IMR-90 (cell line): Measurements from ENCODE around the gene ZNF526. TPM values are rescaled to one million over a fixed set of nuclear protein-coding genes. Genes with fewer than 3 reads are reported as not detected.

Source experiments
- ATAC-seq: fragments of 200-7000 bp; cut with Tn5 transposase; 2 replicates; pipeline ENCODE4 v1.9.1; 2020; ENCODE audit warnings: low read depth, mild to moderate bottlenecking, moderate library complexity
- Bru-seq: library from RNA; stranded (reverse); fragments of 400-500 nt; gene quantifications from one replicate; lab custom pipeline; 2021; lab: Mats Ljungman, UMichigan
- BruChase-seq, 2 experiments: library from RNA; stranded (reverse); fragments of 400-500 nt; gene quantifications; one replicate each; lab custom pipeline; 2021; lab: Mats Ljungman, UMichigan
- BruUV-seq: library from RNA; stranded (reverse); fragments of 400-500 nt; replicated peaks from 2 replicates; lab custom pipeline; 2021; lab: Mats Ljungman, UMichigan
- CTCF ChIA-PET: fragments of 300-600 bp; formaldehyde crosslinking; extraction: SDS; loops from one replicate; lab custom pipeline; 2021; ENCODE audit warnings: antibody characterized with exemption; lab: Yijun Ruan, JAX
- POLR2A ChIA-PET: fragments of 300-600 bp; sonication (Branson Sonifier 250); formaldehyde crosslinking; loops from one replicate; lab custom pipeline; 2022; ENCODE audit warnings: antibody characterized with exemption; ENCODE audit not compliant: unreplicated experiment; lab: Charles Lee
- DNase-seq: peaks from one replicate; pipeline ENCODE4 v3.0.0; 2013
- H2AFZ ChIP-seq: replicated peaks from 2 replicates; pipeline ENCODE3; 2013; ENCODE audit warnings: low read length, mild to moderate bottlenecking; ENCODE audit not compliant: poor library complexity
- H2AK5ac ChIP-seq: 2 replicates; pipeline ENCODE4 v1.6.1; 2013; ENCODE audit warnings: low read depth, low read length, inconsistent platforms
- H2AK9ac ChIP-seq: replicated peaks from 2 replicates; pipeline ENCODE3; 2013; ENCODE audit warnings: mild to moderate bottlenecking, low read depth, low read length, moderate library complexity; ENCODE audit not compliant: poor library complexity
- H2BK120ac ChIP-seq: 2 replicates; pipeline ENCODE4 v1.6.1; 2013; ENCODE audit warnings: low read depth, low read length, inconsistent platforms
- H2BK15ac ChIP-seq: 3 replicates; pipeline ENCODE4 v1.6.1; 2013; ENCODE audit warnings: low read depth, low read length, inconsistent platforms
- H2BK20ac ChIP-seq: 2 replicates; pipeline ENCODE4 v1.6.1; 2013; ENCODE audit warnings: low read depth, mild to moderate bottlenecking, inconsistent platforms, low read length, moderate library complexity
- H2BK5ac ChIP-seq: 2 replicates; pipeline ENCODE4 v1.6.1; 2013; ENCODE audit warnings: mild to moderate bottlenecking, low read depth, low read length, inconsistent platforms; ENCODE audit not compliant: poor library complexity, severe bottlenecking
- H3K14ac ChIP-seq: replicated peaks from 2 replicates; pipeline ENCODE4 v1.6.1; 2013; ENCODE audit warnings: low read depth, low read length, inconsistent platforms
- H3K18ac ChIP-seq: 2 replicates; pipeline ENCODE4 v1.6.1; 2013; ENCODE audit warnings: low read depth, low read length, control low read depth
- H3K23ac ChIP-seq: 2 replicates; pipeline ENCODE4 v1.6.1; 2013; ENCODE audit warnings: low read depth, low read length, inconsistent platforms
- H3K27ac ChIP-seq: 2 replicates; pipeline ENCODE4 v1.5.1; 2013; ENCODE audit warnings: mild to moderate bottlenecking, control low read depth, low read length; ENCODE audit not compliant: insufficient read depth
- H3K27me3 ChIP-seq: 2 replicates; pipeline ENCODE4 v1.6.1; 2013; ENCODE audit warnings: low read length; ENCODE audit not compliant: control insufficient read depth, insufficient read depth
- H3K36me3 ChIP-seq: 2 replicates; pipeline ENCODE4 v1.6.1; 2013; ENCODE audit warnings: low read length, mixed read lengths; ENCODE audit not compliant: control insufficient read depth, insufficient read depth
- H3K4ac ChIP-seq: 2 replicates; pipeline ENCODE4 v1.6.1; 2013; ENCODE audit warnings: low read depth, low read length, inconsistent platforms
- H3K4me1 ChIP-seq: 2 replicates; pipeline ENCODE4 v1.6.1; 2013; ENCODE audit warnings: low read length, mixed read lengths; ENCODE audit not compliant: control insufficient read depth, insufficient read depth
- H3K4me2 ChIP-seq: 2 replicates; pipeline ENCODE4 v1.6.1; 2013; ENCODE audit warnings: low read depth, mild to moderate bottlenecking, control low read depth, low read length, moderate library complexity
- H3K4me3 ChIP-seq: 2 replicates; pipeline ENCODE4 v1.5.1; 2013; ENCODE audit warnings: low read depth, mild to moderate bottlenecking, control low read depth, low read length, moderate library complexity; ENCODE audit not compliant: insufficient read depth
- H3K56ac ChIP-seq: 2 replicates; pipeline ENCODE4 v1.6.1; 2013; ENCODE audit warnings: low read length, inconsistent platforms; ENCODE audit not compliant: insufficient read depth; ENCODE audit errors: extremely low read depth
- H3K79me1 ChIP-seq, 2 experiments: 2 replicates each; pipeline ENCODE4 v1.6.1; 2013; ENCODE audit warnings: low read length in 2 of 2, inconsistent platforms in 1 of 2, low read depth in 1 of 2
- H3K9ac ChIP-seq: 2 replicates; pipeline ENCODE4 v1.6.1; 2013; ENCODE audit warnings: low read depth, low read length, control low read depth
- H3K9me1 ChIP-seq: 2 replicates; pipeline ENCODE4 v1.6.1; 2013; ENCODE audit warnings: low read length, inconsistent platforms; ENCODE audit not compliant: insufficient read depth
- H3K9me3 ChIP-seq: 2 replicates; pipeline ENCODE4 v1.6.1; 2013; ENCODE audit warnings: low read length; ENCODE audit not compliant: control insufficient read depth, insufficient read depth
- H4K20me1 ChIP-seq: 2 replicates; pipeline ENCODE4 v1.6.1; 2013; ENCODE audit warnings: low read length, inconsistent platforms; ENCODE audit not compliant: insufficient read depth
- H4K5ac ChIP-seq: 2 replicates; pipeline ENCODE4 v1.6.1; 2013; ENCODE audit warnings: mild to moderate bottlenecking, low read depth, low read length, control low read depth
- H4K8ac ChIP-seq, 2 experiments: 2 replicates each; pipeline ENCODE4 v1.6.1; 2013; ENCODE audit warnings: low read depth in 2 of 2, low read length in 2 of 2, control low read depth in 1 of 2, inconsistent platforms in 1 of 2
- H4K91ac ChIP-seq: 2 replicates; pipeline ENCODE4 v1.6.1; 2013; ENCODE audit warnings: low read depth, low read length, inconsistent platforms; ENCODE audit not compliant: insufficient read depth
- BHLHE40 ChIP-seq: fragments of 150-350 bp; IDR thresholded peaks from 2 replicates; pipeline ENCODE4 v1.6.1; 2016; ENCODE audit warnings: mild to moderate bottlenecking, low read depth, low read length
- MAZ ChIP-seq: IDR thresholded peaks from 2 replicates; pipeline ENCODE4 v1.6.1; 2012; ENCODE audit warnings: low read depth, mild to moderate bottlenecking, low read length, improper control_type of control experiment, moderate library complexity, borderline replicate concordance
- MXI1 ChIP-seq: IDR thresholded peaks from 2 replicates; pipeline ENCODE4 v1.6.1; 2012; ENCODE audit warnings: low read depth, mild to moderate bottlenecking, low read length, moderate library complexity, borderline replicate concordance
- NFE2L2 ChIP-seq: fragments of 150-350 bp; IDR thresholded peaks from 2 replicates; pipeline ENCODE4 v1.6.1; 2016; ENCODE audit warnings: low read depth, mild to moderate bottlenecking, low read length
- POLR2A ChIP-seq: IDR thresholded peaks from 2 replicates; pipeline ENCODE4 v1.6.1; 2012; ENCODE audit warnings: mild to moderate bottlenecking, low read depth, low read length
- RAD21 ChIP-seq: IDR thresholded peaks from 2 replicates; pipeline ENCODE4 v1.6.1; 2012; ENCODE audit warnings: low read length, improper control_type of control experiment
- RCOR1 ChIP-seq: IDR thresholded peaks from 2 replicates; pipeline ENCODE4 v1.6.1; 2012; ENCODE audit warnings: mild to moderate bottlenecking, low read length, improper control_type of control experiment; ENCODE audit not compliant: insufficient replicate concordance
- WGBS, 2 experiments: methylation state at CpG; one replicate each; pipeline versions ENCODE4 v1.1.5 to v1.1.7; 2013; ENCODE audit warnings: missing lambda C conversion rate in 2 of 2; ENCODE audit not compliant: insufficient read length in 1 of 2; ENCODE audit errors: extremely low coverage in 2 of 2; 5-methylcytosine and 5-hydroxymethylcytosine counted together
- dilution Hi-C: fragments of 300-500 bp; cut with HindIII; formaldehyde crosslinking; loops from one replicate; pipeline ENCODE4 v1.14.3; 2018; ENCODE audit warnings: low sequenced_read_pairs; ENCODE audit not compliant: unreplicated experiment
- in situ Hi-C: fragments of 300-500 bp; cut with MboI; formaldehyde crosslinking; loops from 3 replicates; pipeline ENCODE4 v1.14.3; 2019; ENCODE audit warnings: low sequenced_read_pairs, inconsistent platforms, mixed read lengths
- intact Hi-C: fragments of 100-400 bp; cut with micrococcal nuclease; formaldehyde crosslinking; loops from 2 replicates; pipeline ENCODE4 v1.10.0; 2022
- long read RNA-seq: library from polyadenylated mRNA; unstranded; transcript quantifications from one replicate; pipeline ENCODE4 v2.0.0, GENCODE V29; 2021; ENCODE audit not compliant: unreplicated experiment
- polyA plus RNA-seq, 3 experiments: library from polyadenylated mRNA; depleted of rRNA; stranded (reverse); fragments of >200 nt; gene quantifications; 2 replicates each; pipeline ENCODE4 v1.2.3, GENCODE V29; 2012; ENCODE audit warnings: low replicate concordance in 1 of 3
- total RNA-seq: library from RNA; depleted of rRNA; stranded (reverse); fragments of >200 nt; gene quantifications from 2 replicates; pipeline ENCODE4 v1.2.3, GENCODE V29; 2012; rRNA removed
- TF ChIP-seq, protein P1 (sequence below): fragments of 150-350 bp; IDR thresholded peaks from 2 replicates; pipeline ENCODE4 v1.6.1; 2017; ENCODE audit warnings: mild to moderate bottlenecking, antibody characterized with exemption, low read length, low read depth
- TF ChIP-seq, protein P2 (sequence below): fragments of 150-350 bp; IDR thresholded peaks from 2 replicates; pipeline ENCODE4 v1.6.1; 2016; ENCODE audit warnings: low read depth, mild to moderate bottlenecking, low read length, moderate library complexity, borderline replicate concordance

The ZNF526 gene, protein sequence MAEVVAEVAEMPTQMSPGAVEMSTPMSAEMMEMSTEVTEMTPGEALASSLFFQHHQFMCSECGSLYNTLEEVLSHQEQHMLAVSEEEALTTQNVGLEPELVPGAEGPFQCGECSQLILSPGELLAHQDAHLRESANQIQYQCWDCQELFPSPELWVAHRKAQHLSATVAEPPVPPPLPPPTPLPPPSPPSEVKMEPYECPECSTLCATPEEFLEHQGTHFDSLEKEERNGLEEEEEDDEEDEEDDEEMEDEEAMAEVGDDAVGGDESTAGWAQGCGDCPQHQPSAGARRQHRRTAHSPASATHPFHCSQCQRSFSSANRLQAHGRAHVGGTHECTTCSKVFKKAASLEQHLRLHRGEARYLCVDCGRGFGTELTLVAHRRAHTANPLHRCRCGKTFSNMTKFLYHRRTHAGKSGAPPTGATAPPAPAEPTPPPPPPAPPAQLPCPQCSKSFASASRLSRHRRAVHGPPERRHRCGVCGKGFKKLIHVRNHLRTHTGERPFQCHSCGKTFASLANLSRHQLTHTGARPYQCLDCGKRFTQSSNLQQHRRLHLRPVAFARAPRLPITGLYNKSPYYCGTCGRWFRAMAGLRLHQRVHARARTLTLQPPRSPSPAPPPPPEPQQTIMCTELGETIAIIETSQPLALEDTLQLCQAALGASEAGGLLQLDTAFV
- total RNA-seq: 13.6 and 14.2 TPM in 2 replicates
- 6.8 and 7.3 TPM in 2 replicates for polyA plus RNA-seq (2012; rRNA removed)
- 3.2 and 6.0 TPM in 2 replicates for polyA plus RNA-seq (2012; cell fraction: cytosol; rRNA removed)
- 5.4 and 9.9 TPM in 2 replicates for polyA plus RNA-seq (2012; cell fraction: nucleus; rRNA removed; ENCODE audit: low replicate concordance)
- percentile 67 among the genes with signal in this experiment for Bru-seq, nascent RNA
- BruChase-seq, experiment 1, labeled RNA remaining after a 6-hour chase: percentile 70 among the genes with signal in this experiment
- percentile 74 among the genes with signal in this experiment for BruChase-seq, experiment 2, labeled RNA remaining after a 2-hour chase
- long read RNA-seq, full-length matches to known transcripts: 8 of 21 reads
- long read RNA-seq, partial matches to known transcripts: 0 of 21 reads
- long read RNA-seq, other reads (novel, unspliced or antisense): 13 of 21 reads

GRCh38 chr19:42219812-42220750, at the start of gene ZNF526:
TSS of gene ZNF526 (plus strand) at chr19:42220312. CDS start at chr19:42224404, 4,092 bp downstream.
- H4K8ac ChIP-seq: peak within 1 kb of the TSS; percentile 80 to 92
- no peaks in the 10 kb centered on the region for H3K9me3 ChIP-seq
- H2AFZ ChIP-seq: peak within 1 kb of the TSS; percentile 88
- H3K4me3 ChIP-seq: peak within 1 kb of the TSS; percentile 70
- peak; percentile 86 for ATAC-seq
- intact Hi-C loops: loop anchor here (2.0 kb wide), 1 partner anchor 23 kb away; the partner anchor contains the start of gene GSK3A
- in situ Hi-C loops: no loop called here
- H3K27me3 ChIP-seq: no peaks in the 10 kb centered on the region
- H3K4ac ChIP-seq: peak within 1 kb of the TSS; percentile 85
- H3K23ac ChIP-seq: peak within 1 kb of the TSS; percentile 86
- H3K9me1 ChIP-seq: peaks cover 7% of the 10 kb centered on the region
- ChIA-PET CTCF (interaction anchor here (0.6 kb wide), 1 partner anchor 15 kb away, joined by 3 read pairs; no protein-coding TSS in a partner anchor), POLR2A (no interaction called here)
- peak within 1 kb of the TSS; percentile 82 for H3K27ac ChIP-seq
- WGBS, 2 experiments: 0% methylated on average over 16 of the region's 53 CpGs; no CpG with 5 or more reads in 1 of the 2 experiments
- BruUV-seq: no TSS peak
- H3K4me2 ChIP-seq: peak within 1 kb of the TSS; percentile 83
- peaks cover 11% of the 10 kb centered on the region for H3K4me1 ChIP-seq
- dilution Hi-C loops: no loop called here
- H3K79me1 ChIP-seq: peaks cover 25 to 80% of the 10 kb centered on the region in 2 experiments
- DNase-seq: peak; percentile 97
- peak within 1 kb of the TSS; percentile 88 for H3K14ac ChIP-seq
- H3K36me3 ChIP-seq: peaks cover 12% of the 10 kb centered on the region
- peak within 1 kb of the TSS; percentile 66; the same call in 1 of the 2 replicates for H2BK120ac ChIP-seq
- H3K56ac ChIP-seq: peak within 1 kb of the TSS; percentile 84
- peak within 1 kb of the TSS; percentile 83 for H4K91ac ChIP-seq
- peak within 1 kb of the TSS; percentile 68 for H4K5ac ChIP-seq
- peak within 1 kb of the TSS; percentile 92 for H3K9ac ChIP-seq
- peak within 1 kb of the TSS; percentile 22; the same call in 1 of the 2 replicates for H3K18ac ChIP-seq
- H4K20me1 ChIP-seq: peaks cover 20% of the 10 kb centered on the region
- peak within 1 kb of the TSS; percentile 9; the same call in 1 of the 2 replicates for H2BK20ac ChIP-seq
- peak within 1 kb of the TSS; percentile 94 for H2AK9ac ChIP-seq
- H2AK5ac ChIP-seq: peak within 1 kb of the TSS; percentile 90
- H2BK5ac ChIP-seq: peak within 1 kb of the TSS; percentile 83
- H2BK15ac ChIP-seq: peak within 1 kb of the TSS; percentile 21; the same call in 1 of the 3 replicates
- TF ChIP-seq POLR2A: peak; percentile 88
- TF ChIP-seq, protein P1, sequence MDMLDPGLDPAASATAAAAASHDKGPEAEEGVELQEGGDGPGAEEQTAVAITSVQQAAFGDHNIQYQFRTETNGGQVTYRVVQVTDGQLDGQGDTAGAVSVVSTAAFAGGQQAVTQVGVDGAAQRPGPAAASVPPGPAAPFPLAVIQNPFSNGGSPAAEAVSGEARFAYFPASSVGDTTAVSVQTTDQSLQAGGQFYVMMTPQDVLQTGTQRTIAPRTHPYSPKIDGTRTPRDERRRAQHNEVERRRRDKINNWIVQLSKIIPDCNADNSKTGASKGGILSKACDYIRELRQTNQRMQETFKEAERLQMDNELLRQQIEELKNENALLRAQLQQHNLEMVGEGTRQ: peak; percentile 94
- TF ChIP-seq NFE2L2: no peak
- peak; percentile 61; the same call in 1 of the 2 replicates for TF ChIP-seq MAZ
- TF ChIP-seq BHLHE40: peak; percentile 100
- TF ChIP-seq, protein P2, sequence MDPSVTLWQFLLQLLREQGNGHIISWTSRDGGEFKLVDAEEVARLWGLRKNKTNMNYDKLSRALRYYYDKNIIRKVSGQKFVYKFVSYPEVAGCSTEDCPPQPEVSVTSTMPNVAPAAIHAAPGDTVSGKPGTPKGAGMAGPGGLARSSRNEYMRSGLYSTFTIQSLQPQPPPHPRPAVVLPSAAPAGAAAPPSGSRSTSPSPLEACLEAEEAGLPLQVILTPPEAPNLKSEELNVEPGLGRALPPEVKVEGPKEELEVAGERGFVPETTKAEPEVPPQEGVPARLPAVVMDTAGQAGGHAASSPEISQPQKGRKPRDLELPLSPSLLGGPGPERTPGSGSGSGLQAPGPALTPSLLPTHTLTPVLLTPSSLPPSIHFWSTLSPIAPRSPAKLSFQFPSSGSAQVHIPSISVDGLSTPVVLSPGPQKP: no peak
- no peak for TF ChIP-seq RCOR1
- peak; percentile 11 for TF ChIP-seq RAD21
- TF ChIP-seq MXI1: peak; percentile 73
